Stimulated activated CD8-positive, alpha-beta memory T cell treated with anti-CD3 and anti-CD28 coated beads, Interleukin-4, amount 100 ng/mL, for 1 hour (primary cell): ENCODE results near the gene BRD9.
"Not testable (repeated sequence)": the region's sequence is repeated elsewhere in the genome, so short reads cannot be mapped to it uniquely, and the experiment has no call there.

ENCODE experiments used
- DNase-seq, 2 donors: peaks; one replicate each; pipeline ENCODE4 v3.0.0-alpha.2; 2020; ENCODE audit warnings: low read depth in 2 of 2, low spot score in 1 of 2

BRD9 gene

DNA sequence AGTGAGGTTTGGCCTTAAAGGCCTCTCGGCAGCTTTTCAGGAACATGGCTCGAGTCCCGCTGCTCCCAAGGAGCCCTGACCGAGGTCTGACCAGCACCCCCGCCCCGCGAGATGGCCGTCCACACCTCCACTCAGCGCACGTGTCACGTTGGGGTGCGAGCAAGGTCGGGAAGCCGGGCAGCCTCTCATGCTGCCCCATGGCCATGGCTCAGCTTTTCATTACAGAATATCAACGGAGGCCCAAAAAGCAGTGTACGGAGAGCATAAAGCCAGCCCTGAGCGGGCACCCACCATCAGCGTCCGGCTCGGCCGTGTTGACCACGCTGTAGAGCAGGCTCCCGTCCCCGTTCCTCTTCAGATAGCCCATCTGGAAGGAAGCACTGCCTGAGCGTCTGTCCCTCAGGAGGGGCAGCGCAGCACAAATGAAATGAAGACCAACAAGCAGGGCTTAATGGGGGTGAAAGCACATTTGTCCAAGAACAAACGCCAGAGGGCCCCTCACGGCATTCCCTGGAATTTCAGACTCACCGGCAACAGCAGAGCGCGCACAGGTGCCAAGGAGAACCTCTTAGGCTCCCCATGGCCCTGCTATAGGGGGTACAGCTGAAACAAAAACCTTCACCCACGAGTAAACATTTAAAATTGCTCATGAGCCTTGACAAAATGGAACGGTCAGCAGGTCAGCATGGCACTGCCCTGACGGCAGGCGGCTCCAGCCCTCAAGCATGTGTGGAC is 11.6 kb downstream of the BRD9 start:
- DNase-seq = no peak

DNA sequence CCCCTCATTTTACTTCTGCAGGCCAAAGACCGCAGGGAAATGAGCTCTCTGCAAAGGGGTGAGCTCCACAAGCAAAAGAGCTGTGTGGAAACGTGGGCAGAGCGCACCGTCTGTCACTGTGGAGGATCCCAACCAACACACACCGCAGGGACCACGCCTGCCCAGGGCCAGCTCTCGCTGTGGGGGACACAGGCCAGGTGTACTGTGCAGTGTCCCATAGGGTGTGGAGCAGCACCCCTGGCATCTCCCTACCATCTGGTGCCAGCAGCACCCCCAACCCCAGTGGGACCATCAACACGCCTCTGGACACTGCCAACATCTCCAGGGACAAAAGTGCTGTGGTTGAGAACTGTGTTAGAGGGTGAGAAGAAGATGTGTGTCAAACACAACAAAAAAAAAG is 13.9 kb downstream of the BRD9 start:
- DNase-seq = not testable (repeated sequence)

DNA sequence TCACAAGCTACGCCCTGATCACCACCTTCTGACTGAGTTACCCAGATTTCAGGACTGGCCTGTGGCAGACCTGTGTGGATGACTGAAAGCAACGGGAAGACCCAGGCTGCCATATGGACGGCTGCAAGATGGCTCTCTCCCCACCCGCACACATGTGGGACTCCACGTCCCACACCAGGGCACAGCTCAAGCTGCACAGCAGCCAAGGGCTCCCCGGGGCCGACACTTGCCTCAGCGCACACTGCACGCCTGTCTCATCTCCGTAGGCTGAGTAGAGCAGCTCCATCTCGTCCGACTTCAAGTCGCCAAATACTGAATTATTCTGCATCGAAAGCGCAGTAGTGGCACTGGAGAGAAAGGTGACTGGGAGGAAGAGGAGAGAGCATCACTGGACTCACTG is 14.5 kb downstream of the BRD9 start:
- no peak for DNase-seq

DNA sequence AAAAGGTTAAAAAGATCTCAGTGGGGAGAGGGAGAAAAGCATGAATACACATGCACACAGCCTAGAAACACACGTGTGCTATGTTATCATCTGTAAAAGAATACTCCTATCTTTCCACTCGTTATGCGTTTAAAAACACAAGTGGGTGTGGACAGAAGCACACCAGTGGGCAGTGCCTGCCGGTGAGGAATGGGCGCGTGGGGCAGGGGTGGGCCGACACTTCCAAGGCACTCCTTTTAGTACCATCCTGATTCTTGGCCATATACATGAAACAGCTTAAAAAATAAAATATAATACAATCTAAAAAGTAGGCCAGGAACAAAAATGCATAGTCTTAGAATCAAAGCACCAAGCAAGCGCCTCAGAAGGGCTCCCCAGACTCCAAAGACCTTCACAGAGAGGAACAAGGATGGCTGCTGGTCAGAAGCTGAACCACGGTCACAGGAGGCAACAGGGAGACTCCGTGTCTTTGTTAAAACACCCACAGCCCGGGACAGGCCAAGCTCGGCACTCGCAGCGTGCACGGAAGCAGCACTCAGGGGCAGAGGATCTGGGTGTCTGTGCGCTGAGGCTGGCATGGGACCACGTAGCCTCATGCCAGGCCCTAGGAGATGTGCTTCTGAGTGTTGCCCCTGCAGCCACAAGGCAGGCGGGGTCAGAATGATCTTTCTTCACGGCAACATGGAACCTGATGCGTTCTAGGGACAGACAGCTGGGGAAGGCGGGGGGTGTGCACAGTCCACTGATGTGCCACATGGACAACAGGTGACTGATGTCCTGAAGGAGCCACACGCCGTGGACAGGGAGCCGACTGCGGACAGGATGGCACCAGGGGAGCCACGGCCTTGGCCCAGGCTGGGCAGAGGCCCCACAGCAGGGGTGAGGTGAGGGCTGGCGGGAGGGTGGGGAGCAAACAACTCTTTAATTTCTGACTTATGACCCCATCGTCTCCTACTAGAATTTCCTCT is 15.9 kb downstream of the BRD9 start:
- no peak for DNase-seq

DNA sequence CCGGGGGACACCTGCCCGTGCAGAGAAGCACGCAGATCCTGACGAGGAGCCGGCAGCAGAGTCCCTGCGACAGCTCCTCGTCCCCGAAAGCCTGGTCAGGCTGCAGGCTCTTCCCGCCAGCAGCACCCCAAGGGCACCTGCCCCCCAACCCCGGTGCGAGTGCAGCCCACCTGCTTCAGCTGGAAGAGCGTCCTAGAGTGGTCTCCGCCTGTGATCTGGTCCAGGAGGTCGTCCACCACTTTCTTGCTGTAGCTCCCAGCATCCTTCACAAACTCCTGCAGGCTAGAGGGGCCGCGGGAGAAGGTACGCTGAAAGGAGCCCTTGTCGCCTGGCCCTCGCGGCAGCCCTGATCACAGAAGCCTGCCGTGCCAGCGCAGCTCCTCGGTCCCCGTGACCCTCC is 16.7 kb downstream of the BRD9 start:
- DNase-seq = no peak

DNA sequence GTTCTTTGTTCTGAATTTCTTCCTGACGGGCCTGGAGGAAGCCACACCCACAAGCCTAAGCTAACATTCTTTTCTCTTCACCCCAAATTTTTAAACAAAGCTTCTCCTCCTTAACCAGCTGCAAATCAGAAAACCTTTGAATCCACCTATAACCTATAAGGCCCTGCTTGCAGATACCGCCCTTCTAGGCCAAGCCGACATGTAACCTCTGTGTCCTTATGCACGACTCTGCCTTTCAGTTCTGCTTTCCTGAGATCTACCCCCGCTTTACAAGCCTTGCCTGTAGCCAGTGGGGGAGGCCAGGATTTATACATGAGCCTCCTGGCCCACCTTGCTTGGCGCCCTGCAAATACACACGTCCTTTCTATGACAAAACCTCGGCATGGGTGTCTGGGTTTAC is 19.3 kb downstream of the BRD9 start:
- DNase-seq = no peak

DNA sequence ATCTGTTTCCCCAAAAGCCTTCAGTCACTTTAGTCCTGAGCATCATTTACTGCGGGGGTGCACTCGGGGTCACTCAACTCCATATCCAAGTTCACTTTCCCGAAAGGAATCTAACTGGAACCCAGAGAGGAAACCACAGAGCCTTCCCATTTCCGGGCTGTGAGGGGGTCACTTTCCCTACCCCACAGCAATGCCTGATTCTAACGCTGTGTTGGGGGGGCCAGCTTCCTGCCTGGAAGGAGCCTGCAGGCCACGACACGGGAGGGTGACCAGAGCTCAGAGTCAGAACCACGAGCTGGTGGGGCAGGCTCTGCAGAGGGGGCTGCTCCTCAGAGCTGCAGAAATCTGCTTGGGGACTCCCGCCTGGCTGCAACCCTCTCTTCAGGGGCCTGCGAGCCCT is 20.3 kb downstream of the BRD9 start:
- DNase-seq = no peak

DNA sequence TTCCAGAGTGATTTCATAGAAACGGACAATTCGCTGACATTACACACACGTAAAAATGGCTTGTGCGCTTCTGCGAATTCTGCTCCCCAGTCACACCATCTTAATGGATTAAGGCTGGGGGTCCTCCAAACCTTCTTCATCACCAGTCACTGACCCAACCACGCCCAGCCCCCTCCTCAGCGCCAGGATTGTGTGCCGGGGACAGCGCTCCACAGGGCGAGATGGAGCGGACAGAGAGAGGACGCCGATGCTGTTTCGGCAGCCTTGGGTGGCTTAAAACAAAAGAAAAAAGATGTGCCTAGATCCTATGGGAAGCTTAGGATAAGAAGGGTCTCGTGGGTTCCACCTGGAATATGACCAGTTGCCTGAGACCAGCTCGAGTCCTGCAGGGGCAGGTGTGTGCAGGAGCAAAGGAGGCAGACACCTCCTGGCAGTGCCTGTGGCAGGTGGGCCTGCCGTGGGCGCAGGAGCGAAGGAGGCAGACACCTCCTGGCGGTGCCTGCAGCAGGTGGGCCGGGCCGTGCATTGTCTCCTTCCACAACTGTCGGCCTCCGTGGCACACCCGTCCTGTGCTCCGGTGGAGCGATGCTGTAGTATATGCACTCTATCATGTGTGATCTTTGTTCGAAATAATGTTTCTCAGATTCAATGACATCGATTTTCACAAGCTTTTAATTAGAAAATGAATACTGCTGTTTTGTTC is 20.9 kb downstream of the BRD9 start:
- DNase-seq = no peak

DNA sequence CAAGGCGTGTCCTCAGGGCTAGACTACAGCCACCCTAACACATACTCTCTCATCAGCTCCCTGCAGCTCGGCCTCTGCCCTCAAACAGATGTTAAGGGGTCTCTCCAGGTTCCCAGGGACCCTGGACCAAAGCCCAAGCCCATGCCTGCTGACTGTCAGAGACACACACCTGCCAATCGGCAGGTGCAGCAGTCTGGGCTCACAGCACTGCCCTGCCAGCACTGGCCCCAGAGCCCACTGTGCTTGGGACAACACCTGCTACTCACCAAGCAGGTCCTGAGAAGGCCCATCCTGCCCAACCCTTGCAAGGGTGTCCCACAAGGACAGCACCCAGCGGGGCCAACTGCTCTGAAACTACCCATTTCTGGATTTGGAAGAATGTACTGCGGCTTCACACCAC is 21.6 kb downstream of the BRD9 start:
- no peak for DNase-seq

DNA sequence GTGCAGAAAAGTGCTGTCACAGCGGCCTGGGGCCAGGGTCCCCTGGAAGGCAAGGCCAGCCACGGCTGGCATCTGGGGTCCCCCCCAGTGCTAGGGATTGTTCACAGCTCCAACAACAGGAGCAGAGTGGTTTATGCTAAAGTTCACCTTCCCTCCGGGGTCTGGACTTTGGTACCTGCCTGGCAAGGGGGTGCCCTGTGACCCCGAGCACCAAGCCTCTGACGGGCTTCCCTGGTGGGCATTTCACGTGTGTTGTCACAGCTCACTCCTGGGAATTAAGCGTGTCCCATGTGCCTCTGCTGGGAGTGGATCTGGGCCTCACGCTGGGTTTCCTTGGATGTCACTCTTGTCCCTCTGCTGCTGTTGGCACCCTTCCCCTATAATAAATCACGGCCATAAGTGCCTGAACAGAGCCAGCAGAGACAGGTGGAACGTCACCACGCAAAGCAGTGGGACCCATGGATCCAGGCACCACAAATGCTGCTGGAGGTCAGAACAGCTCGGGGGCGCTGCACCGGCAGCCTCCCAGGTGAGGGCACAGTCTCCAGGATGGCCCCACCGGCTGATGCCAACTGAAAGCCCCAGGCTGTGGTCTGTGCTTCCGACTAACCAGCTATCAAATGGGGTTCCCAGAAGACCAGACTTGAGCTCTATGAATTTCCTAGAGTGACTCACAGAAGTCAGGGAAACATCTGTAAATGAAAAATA is 24.0 kb downstream of the BRD9 start:
- no peak for DNase-seq

DNA sequence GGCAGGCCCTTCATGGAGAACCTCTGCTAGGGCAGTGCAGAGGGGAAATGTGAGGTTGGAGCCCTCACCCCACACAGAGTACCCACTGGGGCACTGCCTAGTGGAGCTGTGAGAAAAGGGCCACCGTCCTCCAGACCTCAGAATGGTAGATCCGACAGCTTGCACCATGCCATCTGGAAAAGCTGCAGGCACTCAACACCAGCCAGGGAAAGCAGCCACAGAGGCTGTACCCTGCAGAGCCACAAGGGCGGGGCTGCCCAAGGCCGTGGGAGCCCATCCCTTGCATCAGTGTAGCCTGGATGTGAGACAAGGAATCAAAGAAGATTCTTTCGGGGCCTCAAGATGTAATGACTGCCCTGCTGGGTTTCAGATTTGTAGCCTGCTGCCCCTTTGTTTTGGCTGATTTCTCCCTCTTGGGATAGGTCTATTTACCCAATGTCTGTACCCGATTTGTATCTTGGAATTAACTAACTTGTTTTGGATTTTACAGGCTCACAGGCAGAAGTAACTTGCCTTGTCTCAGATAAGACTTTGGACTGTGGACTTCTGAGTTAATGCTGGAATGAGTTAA is 25.2 kb downstream of the BRD9 start:
- DNase-seq = no peak

DNA sequence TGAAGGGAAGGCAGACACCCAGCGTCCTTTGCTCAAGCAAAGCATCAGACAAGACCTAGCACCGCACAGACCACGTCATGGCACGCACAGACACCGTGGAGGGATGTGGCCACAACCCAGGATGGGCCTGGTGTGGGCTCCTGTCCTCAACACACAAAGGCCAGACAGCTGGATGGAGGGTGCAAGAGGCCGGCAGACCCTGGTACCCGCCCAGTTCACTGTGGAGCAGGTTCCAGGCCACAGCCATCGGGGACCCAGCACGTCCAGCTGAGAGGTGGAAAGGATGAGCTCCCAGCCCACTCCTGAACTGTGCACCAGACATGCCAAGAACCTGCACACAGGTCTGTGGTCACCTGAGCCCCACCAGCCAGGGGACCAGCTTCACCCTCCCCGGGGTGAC is 26.8 kb downstream of the BRD9 start:
- DNase-seq = no peak

DNA sequence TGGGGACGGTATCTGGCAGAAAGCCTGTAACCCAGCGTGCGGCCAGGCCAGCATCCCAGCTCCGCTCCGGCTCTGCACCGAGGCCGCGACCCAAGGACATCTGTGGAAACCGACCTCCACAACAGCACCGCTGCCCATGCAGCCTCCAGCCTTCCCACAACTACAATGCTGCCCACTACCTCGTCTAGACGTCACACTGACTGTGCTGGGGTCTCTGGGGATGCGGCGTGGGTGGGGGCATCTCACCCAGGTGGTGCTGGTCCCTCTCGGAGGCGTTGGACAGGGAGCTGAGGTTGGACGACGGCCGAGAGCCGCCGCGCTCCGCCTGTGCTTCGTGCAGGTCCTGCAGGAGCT is 27.5 kb downstream of the BRD9 start:
- no peak for DNase-seq

DNA sequence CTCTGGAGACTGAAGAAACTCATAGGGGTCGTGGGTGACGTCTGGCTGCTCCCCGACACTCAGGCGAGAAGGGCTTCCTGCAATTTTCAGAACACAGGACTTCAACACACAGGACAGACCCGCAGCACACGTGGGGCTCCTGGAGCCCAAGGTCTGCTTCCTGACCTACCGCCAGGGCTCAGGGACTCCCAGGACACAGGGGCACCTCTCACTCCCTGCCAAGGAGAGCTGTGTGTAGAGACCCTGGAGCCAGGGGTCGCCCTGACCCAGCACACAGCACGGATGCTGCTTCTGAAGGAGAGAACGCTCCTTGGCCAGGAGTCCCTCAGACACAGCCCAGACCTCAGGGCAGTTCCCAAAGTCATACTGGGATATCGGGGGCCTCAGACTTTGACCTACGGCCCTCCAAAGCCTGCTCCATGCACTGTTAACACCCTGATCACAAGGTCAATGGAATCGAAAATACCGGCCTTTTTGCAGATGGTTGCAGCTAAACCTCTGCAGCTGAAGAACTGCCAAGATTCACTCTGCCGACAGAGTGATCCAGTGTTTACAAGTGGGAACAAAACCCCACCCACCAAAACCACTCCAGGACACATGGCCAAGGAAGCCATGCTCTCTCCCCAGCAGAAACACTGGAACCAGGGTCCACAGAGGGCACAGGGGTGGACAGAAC is 28.0 kb downstream of the BRD9 start:
- no peak for DNase-seq

DNA sequence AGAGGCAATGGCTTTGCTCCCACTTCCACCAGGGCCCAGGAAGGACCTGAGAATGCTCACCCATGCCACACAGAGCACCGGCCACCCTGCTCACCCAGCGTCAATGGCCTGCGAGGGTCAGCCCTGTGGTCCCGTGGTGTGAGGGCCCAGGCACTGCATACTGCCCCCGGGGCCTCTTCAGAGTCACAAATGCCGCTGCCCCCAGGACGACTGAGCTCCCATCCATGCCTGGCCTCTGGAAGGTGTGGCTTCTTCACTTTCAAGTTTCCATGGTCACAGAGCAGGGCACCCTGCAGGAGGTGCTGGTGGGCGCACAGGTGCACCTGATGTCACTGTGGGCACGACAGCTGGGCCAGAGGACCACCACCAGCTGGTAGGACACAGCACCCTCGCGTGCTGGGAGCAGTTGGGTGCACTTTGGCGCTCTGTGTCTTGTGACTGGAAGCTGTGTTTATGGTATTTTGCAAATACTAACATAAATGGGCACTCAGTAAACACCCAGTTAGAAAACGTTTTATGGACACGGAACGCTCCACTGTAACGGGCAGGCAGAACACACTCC is 29.3 kb downstream of the BRD9 start:
- no peak for DNase-seq

DNA sequence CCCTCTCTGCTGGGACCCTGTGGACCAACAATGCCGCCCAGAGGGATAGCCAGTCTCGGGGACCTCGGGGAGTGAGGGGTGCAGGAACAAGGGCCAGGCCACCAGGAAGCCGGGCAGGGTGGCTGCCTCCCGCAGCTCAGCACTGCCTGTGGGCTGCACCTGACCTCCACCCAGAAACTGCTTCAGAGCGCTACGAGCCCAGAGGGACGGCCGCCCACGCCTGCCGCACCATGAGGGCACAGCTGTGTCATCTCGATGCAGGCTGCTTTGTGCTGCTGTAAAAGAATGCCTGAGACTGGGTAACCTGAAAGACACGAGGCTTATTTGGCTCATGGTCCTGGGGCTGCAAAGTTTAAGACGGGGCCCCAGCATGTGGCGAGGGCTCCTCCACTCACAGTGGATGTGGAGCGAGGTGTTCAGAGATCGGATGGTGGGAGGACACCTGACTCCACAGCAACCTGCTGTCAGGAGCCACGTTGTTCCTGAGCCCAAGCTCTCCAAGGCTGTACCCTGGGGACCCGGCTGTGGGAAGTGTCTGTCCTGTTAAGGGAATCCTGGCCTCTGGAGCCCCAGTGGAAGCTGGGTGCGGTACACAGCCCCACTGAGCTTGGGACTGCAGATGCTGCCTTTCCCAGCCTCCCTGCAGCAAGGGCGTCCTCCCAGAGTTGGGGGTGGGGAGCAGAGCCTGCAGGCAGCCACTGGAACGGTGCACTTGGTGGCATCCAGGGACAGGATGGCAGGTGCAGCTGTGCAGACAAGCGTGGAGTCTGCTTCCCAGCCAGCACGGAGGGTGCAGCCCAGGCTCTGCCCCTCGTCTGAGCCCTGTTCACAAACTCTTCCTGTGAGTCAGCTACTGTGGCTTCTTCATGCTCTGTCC is 30.0 kb downstream of the BRD9 start:
- DNase-seq = no peak

DNA sequence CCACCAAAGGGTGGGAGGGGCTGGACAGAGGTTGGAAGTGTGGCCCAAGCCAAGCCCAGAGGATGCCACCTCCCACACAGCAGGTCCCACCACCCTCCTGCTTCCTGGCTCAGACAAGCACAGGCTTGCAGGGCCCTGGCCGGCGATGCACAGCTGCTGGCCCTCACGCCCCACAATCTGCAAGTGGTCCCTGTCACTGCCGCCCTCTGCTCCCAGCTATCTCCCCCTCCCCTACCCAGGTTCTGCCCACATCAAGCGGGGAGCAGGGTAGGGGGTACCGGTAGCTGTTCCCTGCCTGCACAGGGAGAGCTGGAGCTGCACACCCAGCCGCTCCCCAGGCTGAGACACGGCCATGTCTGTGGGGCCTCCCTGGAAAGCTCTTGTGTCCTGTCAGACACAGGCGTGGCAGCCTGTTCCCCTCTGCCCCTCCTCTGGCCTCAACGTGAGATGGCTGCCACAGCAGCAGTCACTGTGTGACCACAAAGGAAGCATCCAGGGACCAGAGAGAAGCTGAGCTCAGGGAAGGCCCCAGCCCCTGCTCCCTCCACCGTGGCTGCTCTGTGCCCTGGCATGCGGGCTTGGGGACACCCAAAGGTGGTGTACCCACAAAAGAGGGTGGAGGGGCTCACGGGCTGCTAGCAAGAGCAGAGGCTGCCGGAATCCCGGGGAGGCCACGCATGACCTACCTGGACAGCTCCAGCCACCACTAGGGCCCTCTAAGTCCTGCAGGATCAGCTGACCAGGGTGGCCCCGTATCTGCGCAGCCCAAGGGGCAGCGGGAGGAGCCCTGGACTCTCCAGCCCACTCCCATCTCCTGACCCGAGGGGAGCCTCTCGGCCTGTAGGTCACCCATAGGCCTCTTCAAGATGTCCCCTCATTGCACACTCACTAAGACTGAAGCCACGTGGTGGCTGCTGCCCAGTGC is 30.9 kb downstream of the BRD9 start:
- no peak for DNase-seq
